Measurements from ENCODE around the gene KRTAP3-3. TPM values are rescaled to one million over a fixed set of nuclear protein-coding genes. Genes with fewer than 3 reads are reported as not detected.
"Not testable (repeated sequence)": the region's sequence is repeated elsewhere in the genome, so short reads cannot be mapped to it uniquely, and the experiment has no call there.

Gene KRTAP3-3
- total RNA-seq = not detected

GRCh38 chr17:40993839-40994238 lies at the start of gene KRTAP3-3:
TSS of gene KRTAP3-3 (minus strand) at chr17:40994164. CDS start at chr17:40994097, 67 bp downstream.
- no peak for ATAC-seq
- Histone ChIP-seq H3K27me3 (peaks cover 41% of the 10 kb centered on the region), H3K36me3 (no peaks in the 10 kb centered on the region), H3K4me1 (no peaks in the 10 kb centered on the region), H3K27ac (no peak within 1 kb of the TSS), H3K9me3 (no peaks in the 10 kb centered on the region), H3K4me3 (no peak within 1 kb of the TSS)
- TF ChIP-seq CTCF (IDR thresholded peaks at IDR 0.05) (no peak), POLR2AphosphoS5 (IDR thresholded peaks at IDR 0.05) (no peak)
- 15 to 58% methylated on average over 3 to 4 of the region's 4 CpGs for WGBS, 2 donors (ENCODE audit: low coverage in 1 of 2)

- H3K27ac ChIP-seq = no peak overlapping the region
- WGBS, 2 donors (ENCODE audit: low coverage in 1 of 2) = 92 to 100% methylated on average over 1 of the region's 1 CpG
- no peak overlapping the region for H3K4me3 ChIP-seq
- no peak for ATAC-seq
- TF ChIP-seq POLR2A (IDR thresholded peaks at IDR 0.05) (no peak), EP300 (IDR thresholded peaks at IDR 0.05) (no peak), CTCF (IDR thresholded peaks at IDR 0.05) (no peak), POLR2AphosphoS5 (IDR thresholded peaks at IDR 0.05) (no peak)
- peaks cover 0 to 12% (median 0%) of the 10 kb centered on the region in 3 donors for H3K9me3 ChIP-seq
- H3K27me3 ChIP-seq = peaks cover 14% of the 10 kb centered on the region
- H3K4me1 ChIP-seq = no peaks in the 10 kb centered on the region
- no peaks in the 10 kb centered on the region for H3K36me3 ChIP-seq
Observed at GRCh38 chr17:41042953-41043352, 49.0 kb upstream of the KRTAP3-3 start.

- not testable (repeated sequence) for H3K27me3 ChIP-seq, ATAC-seq, H3K4me1 ChIP-seq, H3K36me3 ChIP-seq, H3K4me3 ChIP-seq, H3K27ac ChIP-seq
- peaks cover 0 to 12% (median 0%) of the 10 kb centered on the region in 3 donors for H3K9me3 ChIP-seq
- 45 to 71% methylated on average over 2 of the region's 14 CpGs for WGBS, 2 donors (ENCODE audit: low coverage in 1 of 2)
Observed at GRCh38 chr17:41040783-41041571, 47.0 kb upstream of the KRTAP3-3 start, which contains the start of gene KRTAP1-1. TSS of gene KRTAP1-1 (minus strand) at chr17:41041450. CDS start at chr17:41041397, 53 bp downstream.

GRCh38 chr17:41037853-41038350 lies 43.9 kb upstream of the KRTAP3-3 start:
- no peak for TF ChIP-seq POLR2AphosphoS5 (IDR thresholded peaks at IDR 0.05)
- no peak for TF ChIP-seq CTCF (IDR thresholded peaks at IDR 0.05)
- TF ChIP-seq POLR2A (IDR thresholded peaks at IDR 0.05) = no peak
- TF ChIP-seq EP300 (IDR thresholded peaks at IDR 0.05) = no peak
- Histone ChIP-seq H3K27me3 (no peaks in the 10 kb centered on the region), H3K36me3 (no peaks in the 10 kb centered on the region), H3K27ac (no peak overlapping the region), H3K9me3 (peaks cover 0 to 4% (median 0%) of the 10 kb centered on the region in 3 donors), H3K4me3 (no peak overlapping the region), H3K4me1 (no peaks in the 10 kb centered on the region)
- 58 to 59% methylated on average over 2 of the region's 2 CpGs for WGBS, 2 donors (ENCODE audit: low coverage in 1 of 2)
- ATAC-seq = no peak

- not testable (repeated sequence) for ATAC-seq, H3K36me3 ChIP-seq, H3K9me3 ChIP-seq, H3K4me3 ChIP-seq, H3K27ac ChIP-seq, H3K4me1 ChIP-seq, H3K27me3 ChIP-seq
- 88 to 90% methylated on average over 4 to 5 of the region's 10 CpGs for WGBS, 2 donors (ENCODE audit: low coverage in 1 of 2)
Observed at GRCh38 chr17:41034346-41034935, 40.5 kb upstream of the KRTAP3-3 start, which contains the start of gene KRTAP1-3. TSS of gene KRTAP1-3 (minus strand) at chr17:41034874. CDS start at chr17:41034821, 53 bp downstream.
